Measurements from ENCODE around the gene UBAC1.
"Not testable (repeated sequence)": the region's sequence is repeated elsewhere in the genome, so short reads cannot be mapped to it uniquely, and the experiment has no call there.

Gene UBAC1

DNA sequence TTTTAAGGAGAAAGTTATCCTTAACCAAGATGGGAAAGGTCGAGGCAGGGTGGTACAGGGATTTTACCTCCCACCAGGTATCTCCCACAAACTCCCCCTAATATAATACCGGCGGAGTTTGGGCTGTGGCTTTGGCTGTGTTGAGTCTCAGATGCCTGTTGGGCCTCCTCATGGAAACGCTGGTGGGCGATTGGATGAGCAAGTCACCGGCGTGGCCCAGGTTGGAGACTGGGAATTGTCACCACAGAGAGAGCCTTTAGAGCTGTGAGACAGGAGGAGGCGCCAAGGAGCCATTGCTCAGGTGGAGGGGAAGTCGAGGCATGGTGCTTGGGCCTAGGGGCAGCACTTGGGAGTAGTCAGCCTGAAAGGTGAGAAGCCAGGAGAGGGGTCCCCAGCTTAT is 50.4 kb downstream of the UBAC1 start:
- DNase-seq = no peak

DNA sequence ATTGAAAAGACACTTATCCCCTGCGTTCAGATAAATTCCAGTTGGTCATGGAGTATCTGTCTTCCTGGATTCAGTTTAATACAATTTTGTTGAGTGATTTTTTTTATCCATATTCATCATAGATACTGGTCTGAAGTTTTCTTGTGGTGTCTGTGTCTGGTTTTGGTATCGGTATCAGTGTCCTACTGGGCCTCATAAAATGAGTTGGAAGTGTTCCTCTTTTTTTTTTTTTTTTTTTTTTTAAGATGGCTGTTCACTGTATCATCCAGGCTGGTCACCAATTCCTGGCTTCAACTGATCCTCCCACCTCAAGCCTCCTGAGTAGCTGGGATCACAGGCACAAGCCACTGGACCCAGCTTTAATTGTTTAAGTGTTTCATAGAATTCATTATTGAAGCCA is 51.0 kb downstream of the UBAC1 start:
- DNase-seq = no peak

DNA sequence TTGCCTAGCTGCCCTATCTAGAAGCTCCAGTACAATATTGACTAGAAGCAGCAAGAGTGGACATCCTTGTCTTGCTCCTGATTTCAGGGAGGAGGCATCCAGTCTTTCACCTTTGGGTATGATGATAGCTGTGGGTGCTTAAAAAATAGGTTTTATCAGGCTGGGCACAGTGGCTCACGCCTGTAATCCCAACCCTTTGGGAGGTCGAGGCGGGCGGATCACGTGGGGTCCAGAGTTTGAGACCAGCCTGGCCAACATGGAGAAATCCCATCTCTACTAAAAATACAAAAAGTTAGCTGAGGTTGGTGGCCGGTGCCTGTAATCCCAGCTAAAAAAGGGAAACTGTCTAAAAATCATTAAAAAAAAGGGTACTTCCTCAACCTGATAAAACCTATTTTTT is 51.8 kb downstream of the UBAC1 start:
- no peak for DNase-seq

DNA sequence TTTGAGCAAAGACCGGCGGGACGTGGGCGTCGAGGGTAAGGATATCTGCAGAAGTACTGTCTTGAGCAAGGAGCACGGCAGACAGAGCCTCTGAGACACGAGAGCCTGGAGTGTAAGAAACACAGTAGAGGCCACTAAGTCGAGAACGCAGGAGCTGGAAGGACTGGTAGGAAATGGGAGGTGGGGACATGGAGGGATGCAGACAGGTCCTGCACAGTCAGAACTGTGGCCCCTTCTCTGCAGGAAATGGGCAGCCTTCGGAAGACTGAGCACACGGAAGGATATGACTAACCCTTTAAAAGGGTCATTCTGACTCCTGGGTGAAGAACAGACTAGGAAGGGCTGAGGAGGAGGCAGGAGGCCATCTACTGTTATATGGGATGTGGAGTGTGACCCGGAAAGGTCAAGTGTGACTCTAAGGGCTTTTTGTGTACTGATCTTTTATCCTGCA is 52.4 kb downstream of the UBAC1 start:
- no peak for DNase-seq

DNA sequence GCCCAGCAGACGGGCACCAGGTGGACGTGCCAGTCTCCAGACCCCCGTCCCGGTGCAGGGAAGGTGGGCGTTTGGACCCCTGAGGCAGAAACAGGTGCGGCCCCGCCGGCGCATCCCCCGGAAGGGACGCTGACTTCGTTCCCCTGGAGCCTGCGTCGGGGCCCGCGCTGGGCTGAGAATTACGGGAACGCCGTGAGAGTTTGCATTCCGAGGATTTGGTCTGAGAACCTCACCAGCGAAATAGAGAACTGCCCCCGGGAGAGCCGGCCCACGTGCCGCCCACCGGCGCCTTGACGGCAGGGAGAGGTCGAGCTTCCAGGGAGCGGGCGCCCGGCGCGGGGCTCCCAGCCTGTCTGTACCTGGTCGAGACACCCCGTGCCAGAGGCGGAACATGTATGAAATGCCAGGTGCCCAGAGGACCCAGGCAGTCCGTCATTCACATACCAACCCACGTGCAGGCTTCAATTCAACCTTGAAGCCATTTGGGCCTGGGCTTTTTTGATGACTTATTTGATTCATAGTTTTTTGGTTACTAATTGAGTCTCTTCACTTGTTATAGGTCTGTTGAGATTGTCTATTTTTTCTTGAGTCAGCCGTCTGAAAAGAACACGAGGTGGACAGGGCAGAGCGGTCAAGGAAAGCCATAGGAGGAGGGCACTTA is 53.0 kb downstream of the UBAC1 start:
- DNase-seq = no peak

DNA sequence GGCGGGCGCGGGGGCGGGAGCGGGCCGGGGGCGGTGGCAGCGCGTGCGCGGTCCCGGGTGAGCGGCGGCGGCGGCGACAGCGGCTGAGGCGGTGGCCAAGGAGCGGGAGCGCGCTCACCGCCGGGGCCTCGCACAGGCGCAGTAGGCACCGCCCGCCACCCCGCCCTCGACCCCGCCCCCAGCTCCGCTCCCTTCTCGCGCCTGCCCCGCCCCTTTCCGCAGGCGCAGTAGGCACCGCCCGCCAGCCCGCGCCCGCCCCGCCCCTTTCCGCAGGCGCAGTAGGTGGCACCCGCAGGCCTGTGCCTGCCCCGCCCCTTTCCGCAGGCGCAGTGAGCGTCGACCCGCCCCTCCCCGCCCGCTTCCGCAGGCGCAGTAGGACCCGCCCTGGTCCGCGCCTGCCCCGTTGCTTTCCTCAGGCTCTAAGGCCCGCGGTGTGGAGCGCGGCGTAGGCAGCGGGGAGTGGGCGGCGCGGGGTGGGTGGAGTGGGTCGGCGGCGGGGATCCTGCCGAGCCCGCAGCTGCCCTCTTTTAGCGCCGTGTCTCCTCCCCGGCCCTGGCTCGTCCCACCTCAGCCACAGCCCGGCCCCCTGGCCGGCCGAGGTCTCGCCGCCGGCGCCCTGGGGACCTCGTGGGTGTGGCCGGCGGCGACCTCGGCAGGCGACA is 53.6 kb downstream of the UBAC1 start, which contains the start of gene CAMSAP1:
CAMSAP1 (minus strand) TSS at position 116 of the 662 bp plus-strand sequence. CDS start 387 bp downstream, outside the sequence.
- peak; percentile 93 for DNase-seq

DNA sequence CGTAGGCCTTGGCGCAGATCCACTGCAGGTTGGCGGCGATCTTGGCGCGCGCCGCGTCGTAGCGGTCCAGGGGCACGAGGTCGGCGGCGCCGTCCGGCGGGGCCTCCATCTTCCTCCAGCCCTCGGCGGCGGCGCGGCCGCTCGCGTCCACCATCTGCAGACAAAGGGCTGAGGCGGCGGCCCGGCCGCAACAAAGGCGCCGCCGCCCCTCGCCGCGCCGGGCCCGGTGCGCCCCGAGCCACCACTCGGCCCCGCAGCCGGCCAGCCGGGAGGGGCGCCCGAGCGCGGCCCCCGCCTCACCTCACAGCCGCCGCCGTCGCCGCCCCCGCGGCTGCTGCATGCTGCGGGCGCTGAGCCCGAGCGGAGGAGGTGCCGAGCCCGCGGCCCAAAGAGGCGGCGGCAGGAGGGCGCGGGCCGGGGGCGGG is 54.2 kb downstream of the UBAC1 start:
- DNase-seq = peak; percentile 14

DNA sequence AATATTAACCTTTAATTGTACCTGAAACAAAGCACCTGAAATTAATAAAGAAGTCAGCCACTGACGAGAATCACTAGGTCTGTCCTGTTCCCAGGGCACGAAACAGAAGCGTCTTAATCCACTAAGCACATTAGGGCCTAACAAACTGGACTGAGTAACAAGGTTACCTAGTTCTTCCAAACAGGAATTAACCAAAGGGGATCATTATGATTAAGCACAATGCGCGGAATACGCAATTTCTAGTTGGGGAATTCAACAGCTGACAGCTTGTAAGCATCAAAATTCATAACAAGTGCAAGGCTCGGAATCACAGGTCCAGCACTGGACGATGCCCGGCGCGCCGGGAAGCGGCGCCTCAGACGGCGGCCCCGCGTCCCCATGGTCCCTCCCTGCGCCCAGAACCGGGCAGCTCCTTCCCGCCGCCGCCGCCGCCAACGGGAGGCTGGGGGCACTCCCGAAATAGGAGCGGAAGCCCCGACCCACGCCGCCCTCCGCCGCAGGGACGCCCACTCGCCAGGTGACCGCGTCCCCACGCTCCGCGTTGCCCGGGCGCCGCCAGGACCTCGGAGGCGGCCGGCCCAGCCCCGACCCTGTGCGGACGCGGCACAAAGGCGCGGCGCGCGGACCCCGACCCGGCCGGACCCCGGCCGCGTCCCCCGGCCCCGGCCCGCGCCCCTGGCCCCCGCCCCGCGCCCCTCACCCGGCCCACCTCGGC is 54.7 kb downstream of the UBAC1 start:
- DNase-seq = peak; percentile 26

DNA sequence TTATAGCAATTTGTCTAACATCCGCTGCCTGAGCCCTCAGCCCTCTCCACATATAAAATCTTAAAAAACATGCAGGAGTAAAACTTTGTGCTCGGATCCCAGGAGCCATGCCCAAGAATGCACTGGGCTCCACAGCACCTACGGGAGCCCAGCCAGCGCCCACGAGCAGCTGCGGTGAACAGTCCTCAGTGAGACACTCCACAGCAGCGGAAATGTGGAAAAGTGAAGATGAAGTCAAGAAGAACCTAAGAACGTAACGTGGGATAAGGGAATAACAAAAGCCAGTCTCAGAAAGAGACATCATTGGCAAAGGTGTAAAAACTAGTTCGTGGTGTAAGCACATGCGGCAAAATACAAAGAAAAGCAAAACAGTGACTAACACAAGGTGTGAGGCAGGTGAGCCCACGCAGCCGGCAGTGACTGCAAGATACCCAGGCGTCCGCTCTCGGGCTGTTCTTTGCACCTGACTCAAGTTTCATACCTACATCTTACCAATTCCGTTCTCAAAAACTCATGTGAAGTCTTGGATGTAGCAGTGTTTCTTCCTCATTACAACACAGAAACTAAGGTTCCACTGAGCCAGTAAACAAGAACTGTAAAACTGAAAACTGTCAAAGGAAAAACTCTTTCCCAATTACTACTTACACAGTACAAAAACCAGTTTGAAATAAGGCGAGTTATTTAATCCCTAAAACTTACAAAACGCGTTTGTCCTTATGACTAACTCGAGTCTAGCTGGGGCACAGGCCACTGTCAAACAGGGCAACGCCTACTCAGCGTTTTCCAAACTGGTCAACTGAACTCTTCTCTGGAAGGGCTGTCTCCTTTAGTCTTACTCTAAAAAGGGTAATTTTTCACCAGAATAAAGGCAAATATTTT is 55.6 kb downstream of the UBAC1 start:
- no peak for DNase-seq

DNA sequence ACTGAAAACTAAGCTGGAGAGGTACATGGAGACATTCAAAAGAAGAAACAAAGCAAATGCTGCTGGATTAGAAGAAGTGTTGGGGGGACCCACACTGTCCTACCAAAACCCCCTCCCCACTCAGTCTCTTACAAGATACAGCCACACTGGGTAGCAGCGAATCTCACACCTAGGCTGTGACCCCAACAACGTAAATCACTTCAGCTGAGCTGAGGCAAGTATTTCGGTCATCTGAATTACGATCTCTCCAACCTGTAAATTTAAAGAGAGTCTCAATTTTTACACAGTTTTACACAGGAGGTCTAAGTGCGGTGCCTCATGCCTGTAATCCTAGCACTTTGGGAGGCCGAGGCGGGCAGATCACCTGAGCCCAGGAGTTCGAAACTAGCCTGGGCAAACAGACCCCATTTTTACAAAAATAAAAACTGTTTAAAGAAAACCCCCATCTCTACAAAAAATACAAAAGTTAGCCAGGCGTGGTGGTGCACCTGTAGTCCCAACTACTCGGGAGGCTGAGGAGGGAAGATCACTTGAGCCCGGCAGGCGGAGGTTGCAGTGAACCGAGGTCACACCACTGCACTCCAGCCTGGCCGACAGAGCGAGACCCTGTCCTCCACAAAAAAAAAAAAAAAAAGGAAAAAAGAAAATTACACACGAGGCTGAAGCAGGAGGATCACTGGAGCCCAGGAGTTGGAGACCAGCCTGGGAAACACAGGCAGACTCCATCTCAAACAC is 57.2 kb downstream of the UBAC1 start:
- DNase-seq = no peak

DNA sequence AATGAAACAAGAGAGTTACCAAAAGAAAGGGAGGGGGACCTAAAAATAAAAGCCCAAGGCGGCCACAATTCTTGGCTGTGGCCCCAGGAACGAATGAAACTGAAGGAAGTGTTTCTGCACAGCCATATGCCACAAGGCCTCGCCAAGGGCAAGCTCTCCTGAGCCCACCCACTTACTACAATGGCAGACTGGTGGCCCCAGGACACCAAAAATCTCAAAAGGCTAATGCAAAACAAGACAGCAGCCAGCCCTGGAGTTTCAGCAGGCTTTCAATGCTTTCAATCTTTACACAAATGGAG is 57.9 kb downstream of the UBAC1 start:
- no peak for DNase-seq

DNA sequence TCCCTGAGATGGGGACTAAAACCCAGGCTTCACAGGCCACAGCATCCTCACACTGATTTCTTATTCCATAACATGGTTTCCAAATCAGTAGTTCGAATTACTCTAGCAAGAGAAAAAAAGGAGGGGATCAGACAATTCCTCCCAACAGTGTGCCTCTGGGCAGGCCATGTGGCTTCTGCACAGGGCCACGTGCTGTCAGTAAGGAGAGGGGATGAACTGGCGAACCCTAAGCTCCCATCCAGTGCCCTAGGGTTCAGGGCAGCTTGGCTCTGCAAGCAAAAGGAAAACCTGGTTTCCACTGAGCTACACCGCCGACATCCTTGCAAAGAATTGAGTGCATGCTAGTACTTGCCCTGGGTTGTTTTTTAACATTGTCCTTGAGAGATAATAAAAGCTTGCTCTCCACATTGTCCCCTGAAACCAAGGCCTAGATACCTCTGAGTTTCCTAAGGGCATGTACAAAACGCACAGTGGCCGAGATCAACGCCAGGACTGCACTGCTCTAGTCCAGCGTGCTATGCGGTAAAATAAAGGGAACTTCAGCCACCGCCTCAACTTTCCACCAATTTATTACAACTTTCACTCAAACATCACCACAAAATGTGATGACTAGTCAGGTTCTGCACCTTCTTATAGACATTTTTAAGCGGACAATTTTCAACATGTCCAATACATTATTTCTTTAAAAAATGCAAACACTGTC is 58.4 kb downstream of the UBAC1 start:
- no peak for DNase-seq

DNA sequence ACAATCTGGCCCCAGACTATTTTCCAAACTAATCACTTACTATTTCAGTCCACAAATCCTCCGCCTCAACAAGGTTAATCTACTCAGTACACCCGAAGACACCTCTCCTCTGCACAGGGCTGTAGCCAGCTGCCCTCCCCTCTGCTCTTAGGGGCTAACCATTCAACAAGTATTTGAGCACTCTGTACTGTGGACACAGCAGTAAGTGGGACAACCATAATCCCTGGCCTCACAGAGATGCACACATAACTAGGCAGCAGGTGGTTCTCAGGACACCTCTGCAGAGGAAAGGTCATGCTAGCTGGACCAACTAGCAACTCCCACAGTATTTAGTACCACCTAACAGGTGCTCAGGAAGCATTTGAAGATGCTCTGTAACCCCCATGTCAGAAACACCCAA is 59.3 kb downstream of the UBAC1 start:
- no peak for DNase-seq

DNA sequence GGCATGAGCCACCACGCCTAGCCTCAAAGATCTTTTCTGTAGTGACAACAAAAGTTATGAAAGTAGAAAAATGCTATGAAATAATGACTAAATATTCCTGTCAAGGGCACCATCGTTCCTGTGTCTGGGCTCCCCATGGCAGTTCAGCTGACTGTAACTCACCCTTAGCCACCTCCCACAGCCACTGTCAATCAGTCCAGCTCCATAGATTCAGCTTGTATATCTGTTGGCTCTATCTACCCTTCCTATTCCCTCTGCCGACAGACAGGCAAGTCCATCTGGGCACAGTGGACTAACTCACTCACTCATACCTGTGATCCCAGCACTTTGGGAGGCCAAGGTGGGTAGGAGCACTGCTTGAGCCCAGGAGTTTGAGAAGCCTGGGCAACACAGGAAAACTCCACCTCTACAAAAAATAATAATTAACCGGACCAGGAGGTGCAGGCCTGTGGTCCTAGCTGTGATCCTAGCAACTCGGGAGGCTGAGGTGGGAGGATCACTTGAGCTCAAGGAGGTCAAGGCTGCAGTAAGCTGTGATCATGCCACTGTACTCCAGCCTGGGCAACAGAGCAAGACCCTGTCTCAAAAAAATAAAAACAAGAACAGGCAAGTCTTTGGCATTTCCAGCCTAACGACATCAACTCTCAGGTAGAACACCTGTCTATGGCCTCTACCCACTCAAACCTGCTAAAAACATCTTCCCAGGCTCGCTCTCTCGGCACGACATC is 60.0 kb downstream of the UBAC1 start:
- no peak for DNase-seq

DNA sequence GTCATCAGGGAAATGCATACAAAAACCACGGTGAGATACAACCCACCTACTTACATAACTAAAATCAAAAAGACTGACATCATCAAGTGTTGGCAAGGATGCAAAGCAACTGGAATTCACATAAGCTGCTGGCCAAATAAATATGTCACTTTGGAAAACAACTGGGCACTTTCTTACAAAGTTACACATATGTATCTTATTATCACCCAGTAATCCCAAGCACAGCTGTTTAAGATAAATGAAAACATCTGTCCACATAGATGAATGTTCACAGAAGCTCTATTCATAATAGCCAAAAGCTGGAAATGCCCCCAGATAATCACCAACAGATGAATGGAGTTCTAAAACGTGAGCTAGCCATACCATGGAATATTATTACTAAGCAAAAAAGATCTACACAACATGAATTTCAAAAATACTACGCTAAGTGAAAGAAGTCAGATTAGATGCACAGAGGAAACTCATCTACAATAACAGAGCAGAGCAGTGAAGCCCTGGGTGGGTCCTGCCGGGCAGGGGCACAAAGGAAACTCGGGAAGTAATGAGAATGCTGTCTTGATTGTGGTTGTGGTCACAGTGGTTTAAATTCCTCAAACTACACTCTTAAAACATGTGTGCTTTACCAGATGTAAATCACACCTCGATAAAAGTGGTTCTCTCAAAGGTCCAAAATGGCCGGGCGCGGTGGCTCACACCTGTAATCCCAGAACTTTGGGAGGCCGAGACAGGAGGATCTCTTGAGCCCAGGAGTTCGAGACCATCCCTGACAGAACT is 62.4 kb downstream of the UBAC1 start:
- peak; percentile 82 for DNase-seq

DNA sequence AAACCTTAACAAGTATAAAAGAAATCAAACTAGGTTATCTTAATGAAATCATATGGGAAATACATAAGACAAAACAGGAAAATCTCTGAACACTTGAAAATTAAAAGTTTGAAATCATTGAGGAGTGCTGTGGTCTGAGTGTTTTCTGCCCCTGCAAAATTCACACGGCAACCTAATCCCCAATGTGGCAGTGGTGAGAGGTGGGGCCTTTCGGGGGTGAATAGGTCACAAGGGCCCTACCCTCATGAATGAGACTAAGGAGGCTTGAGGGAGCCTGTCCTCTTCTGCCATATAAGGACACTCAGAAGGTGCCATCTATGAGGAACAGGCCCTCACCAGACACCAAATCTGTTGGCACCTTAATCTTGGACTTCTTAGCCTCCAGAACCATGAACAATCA is 64.5 kb downstream of the UBAC1 start:
- DNase-seq = no peak

DNA sequence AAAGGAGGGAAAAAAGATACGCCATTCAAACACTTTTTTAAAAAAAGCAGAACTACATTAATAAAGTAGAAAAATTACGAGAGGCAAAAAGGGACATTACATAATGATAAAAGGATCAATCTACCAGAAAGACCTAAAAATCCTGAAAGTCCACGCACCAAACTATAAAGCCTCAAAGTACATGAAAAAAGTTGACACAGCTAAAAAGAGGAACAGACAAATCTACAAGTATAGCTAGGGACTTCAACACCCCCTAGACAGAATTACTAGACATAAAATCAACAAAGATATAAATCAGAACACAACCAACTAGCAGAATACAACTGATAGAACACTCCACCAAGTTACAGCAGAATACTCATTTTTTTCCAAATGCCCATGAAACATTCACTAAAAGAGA is 65.0 kb downstream of the UBAC1 start:
- no peak for DNase-seq

DNA sequence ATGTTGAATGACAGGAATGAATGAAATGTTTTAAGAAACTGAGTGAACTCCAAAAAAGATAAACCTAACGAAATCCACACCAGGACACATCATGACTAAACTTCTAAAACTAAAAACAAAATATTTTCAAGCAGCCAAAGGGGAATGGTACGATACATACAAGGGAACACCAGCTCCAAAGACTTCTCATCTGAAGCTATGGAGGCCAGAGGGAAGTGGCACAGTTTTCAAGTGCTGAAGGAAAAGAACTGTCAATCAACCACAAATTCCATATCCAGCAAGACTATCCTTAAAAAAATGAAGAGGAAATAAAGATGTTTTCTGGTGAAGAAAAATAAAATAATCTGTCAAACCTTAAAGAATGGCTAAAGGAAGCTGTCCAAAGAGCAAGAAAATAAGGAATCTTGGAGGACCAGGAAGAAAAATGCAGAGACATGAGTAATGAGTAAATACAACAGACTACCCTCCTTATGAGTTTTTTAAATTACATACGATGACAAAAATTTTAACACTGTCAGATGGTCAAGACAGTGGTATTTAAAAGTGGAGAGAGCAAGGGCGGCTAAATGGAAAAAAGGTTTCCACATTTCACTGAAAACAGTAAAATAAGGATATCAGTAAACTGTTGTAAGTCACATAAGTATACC is 65.8 kb downstream of the UBAC1 start:
- no peak for DNase-seq

DNA sequence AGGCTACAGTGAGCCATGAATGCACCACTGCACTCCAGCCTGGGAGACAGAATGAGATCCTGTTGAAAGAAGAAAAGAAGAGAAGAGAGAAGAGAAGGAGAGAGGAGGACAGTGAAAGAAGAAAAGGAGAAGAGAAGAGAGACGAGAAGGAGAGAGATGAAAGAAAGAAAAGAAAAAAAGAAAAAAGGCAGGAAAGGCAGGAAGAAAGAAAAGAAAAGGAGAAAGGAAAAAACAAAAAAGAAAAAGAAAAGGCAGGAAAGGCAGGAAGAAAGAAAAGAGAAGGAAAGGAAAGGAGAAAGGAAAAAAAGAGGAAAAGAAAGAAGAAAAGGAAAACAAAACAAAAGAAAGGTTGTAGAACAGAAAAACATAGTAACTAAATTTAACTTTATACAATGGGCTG is 68.1 kb downstream of the UBAC1 start:
- no peak for DNase-seq

DNA sequence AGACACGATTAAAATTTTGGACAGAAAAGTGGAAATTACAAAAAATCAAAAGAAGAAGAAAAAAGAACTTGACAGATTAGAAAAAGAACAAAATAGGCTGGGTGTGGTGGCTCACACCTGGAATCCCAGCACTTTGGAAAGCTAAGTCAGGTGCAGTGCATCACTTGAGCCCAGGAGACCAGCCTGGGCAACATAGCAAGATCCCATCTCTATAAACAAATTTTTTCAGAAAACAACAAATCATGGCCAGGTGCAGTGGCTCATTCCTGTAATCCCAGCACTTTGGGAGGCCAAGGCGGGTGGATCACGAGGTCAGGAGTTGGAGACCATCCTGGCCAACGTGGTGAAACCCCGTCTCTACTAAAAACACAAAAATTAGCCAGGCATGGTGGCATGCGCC is 68.8 kb downstream of the UBAC1 start:
- DNase-seq = not testable (repeated sequence)
